ENCODE data around the gene ATF5. TPM values are rescaled to one million over a fixed set of nuclear protein-coding genes. Genes with fewer than 3 reads are reported as not detected.
A peak's percentile ranks its signal among the peaks of the same experiment; 100 is the strongest.

ATF5 gene
- 30.9 and 34.7 TPM in 2 replicates for total RNA-seq (2013; cell fraction: nucleolus; rRNA removed)
- total RNA-seq (2014; rRNA removed), result 24.8 and 29.0 TPM in 2 replicates
- 16.7 and 17.6 TPM in 2 replicates for total RNA-seq (2014; rRNA removed; fragmentation: Illumina TruSeq; extraction: Trizol)
- 82.1 and 83.1 TPM in 2 replicates for total RNA-seq (2021)
- polyA plus RNA-seq (2011; ENCODE audit: low read depth), result 74.7 TPM
- polyA plus RNA-seq (2011; rRNA removed), result 122 and 133 TPM in 2 replicates
- 117 and 157 TPM in 2 replicates for polyA plus RNA-seq (2011; cell fraction: cytosol; rRNA removed)
- 263 and 301 TPM in 2 replicates for polyA plus RNA-seq (2011; cell fraction: nucleus; rRNA removed)
- polyA plus RNA-seq (2012), result 136 and 179 TPM in 2 replicates
- polyA plus RNA-seq (2014; fragmentation: Illumina TruSeq; extraction: Trizol), result 38.1 and 41.1 TPM in 2 replicates
- polyA plus RNA-seq (2014; fragmentation: Nextera tagmentation; extraction: Ambion mirVana), result 10 to 100 TPM in 1 of 2 experiments, 1 to 10 TPM in 1; 9.1 to 10.1 TPM
- 55.2 and 63.1 TPM in 2 replicates for polyA plus RNA-seq (2014; rRNA removed)
- polyA plus RNA-seq (2016; fragmentation: Nextera tagmentation; extraction: Ambion mirVana), result 10 to 100 TPM; 16.3 to 19.0 TPM
- polyA minus RNA-seq (2011; rRNA and poly(A)+ RNA removed), result 24.1 and 57.3 TPM in 2 replicates
- polyA minus RNA-seq (2011; cell fraction: cytosol; rRNA and poly(A)+ RNA removed), result 65.8 and 83.5 TPM in 2 replicates
- 15.8 and 26.1 TPM in 2 replicates for polyA minus RNA-seq (2011; cell fraction: nucleus; rRNA and poly(A)+ RNA removed)
- percentile 99 among the genes with signal in this experiment for Bru-seq, nascent RNA
- percentile 99 among the genes with signal in this experiment for BruChase-seq, experiment 1, labeled RNA remaining after a 6-hour chase
- BruChase-seq, experiment 2, labeled RNA remaining after a 2-hour chase, result percentile 99 among the genes with signal in this experiment
- long read RNA-seq, experiment 1, partial matches to known transcripts, result 1 of 3 reads
- long read RNA-seq, experiment 1, other reads (novel, unspliced or antisense), result 2 of 3 reads
- long read RNA-seq, experiment 2, partial matches to known transcripts, result 0 of 9 reads
- long read RNA-seq, experiment 2, other reads (novel, unspliced or antisense), result 9 of 9 reads

GRCh38 chr19:49929121-49929610, at the start of gene ATF5, which contains the start of gene NUP62:
Gene ATF5, plus strand, starts transcription at chr19:49929205. Its CDS starts 1,646 bp downstream, at chr19:49930851.
Gene NUP62, minus strand, starts transcription at chr19:49929504. Its CDS starts 19,697 bp downstream, at chr19:49909807.
- Histone ChIP-seq H3K4me1 (ENCODE audit: control insufficient read depth, insufficient read depth, low read length) (peaks cover 20% of the 10 kb centered on the region), H3K27me3 (replicated peaks in 1 of 2; ENCODE audit: control insufficient read depth in 2 of 2, insufficient read depth in 2 of 2, low read length in 1 of 2) (no peaks in the 10 kb centered on the region), H3K36me3 (ENCODE audit: control insufficient read depth in 2 of 2, insufficient read depth in 2 of 2, low read length in 1 of 2) (peaks cover 9 to 25% of the 10 kb centered on the region in 2 experiments; a peak in 3 of 4 replicates), H3K79me2 (ENCODE audit: control insufficient read depth, insufficient read depth, low read length) (peaks cover 74% of the 10 kb centered on the region), H3K27ac (ENCODE audit: control insufficient read depth, insufficient read depth) (peak within 1 kb of the TSS; percentile 94), H3K4me2 (ENCODE audit: control insufficient read depth, insufficient read depth) (peak within 1 kb of the TSS; percentile 97), H4K20me1 (ENCODE audit: control insufficient read depth, insufficient read depth) (no peaks in the 10 kb centered on the region), H2AFZ (ENCODE audit: control insufficient read depth, low read depth, low read length) (peak within 1 kb of the TSS; percentile 82), H3K4me3 (peak within 1 kb of the TSS; percentile 92), H3K9me3 (replicated peaks; ENCODE audit: control insufficient read depth, insufficient read depth, low read length) (no peaks in the 10 kb centered on the region), H3K9ac (ENCODE audit: control insufficient read depth, insufficient read depth, low read length) (peak within 1 kb of the TSS; percentile 95)
- BruUV-seq (replicated peaks), result TSS peak; percentile 76
- in situ Hi-C loops (cut with MboI) (no loop called here), intact Hi-C loops (cut with micrococcal nuclease; ENCODE audit: unreplicated experiment) (loop anchor here (2.0 to 5.0 kb wide), 2 partner anchors 32 to 52 kb away; partner anchors contain the start of genes AKT1S1, IL4I1 and TBC1D17)
- FAIRE-seq, result peak; percentile 41
- SMC1A ChIA-PET (ENCODE audit: uncharacterized antibody, unreplicated experiment), result interaction anchor here (0.8 to 4.8 kb wide), 15 partner anchors 9 to 116 kb away, joined by 3 to 78 read pairs (median 5); partner anchors contain the start of genes AKT1S1, FUZ, IL4I1 and TBC1D17
- CTCF ChIA-PET, result interaction anchor here (0.8 to 3.3 kb wide), 12 partner anchors 11 to 211 kb away, joined by 3 to 33 read pairs (median 4); partner anchors contain the start of genes AKT1S1, PNKP and TBC1D17
- DNase-seq (ENCODE audit: low read depth, low spot score), result peak; percentile 46
- 2% methylated on average over 48 of the region's 48 CpGs for WGBS (ENCODE audit: insufficient coverage, insufficient replicate concordance, low lambda C conversion rate, missing lambda C conversion rate)
- ATAC-seq, result peak; percentile 64
- RAD21 ChIA-PET (ENCODE audit: unreplicated experiment), result interaction anchor here (1.0 to 5.0 kb wide), 13 partner anchors 12 to 82 kb away, joined by 3 to 66 read pairs (median 5); partner anchors contain the start of genes AKT1S1, IL4I1, PNKP and TBC1D17
- POLR2A ChIA-PET, result interaction anchor here (0.6 to 5.8 kb wide), 21 partner anchors 10 to 288 kb away, joined by 3 to 113 read pairs (median 7); partner anchors contain the start of genes AKT1S1, IL4I1, PTOV1 and RRAS
- TF ChIP-seq IKZF2 (IDR thresholded peaks at IDR 0.05) (peak in 1 of 2 experiments; percentile 63; a peak in 2 of 4 replicates), POLR2AphosphoS2 (IDR thresholded peaks at IDR 0.05; ENCODE audit: low read depth, low read length) (peak; percentile 80; the same call in 1 of the 2 replicates), CHD1 (IDR thresholded peaks at IDR 0.05; ENCODE audit: low read depth, low read length) (no peak; the same call in 1 of the 2 replicates), IKZF1 (conservative IDR thresholded peaks at IDR 0.05) (peak; percentile 95), ZNF207 (IDR thresholded peaks at IDR 0.05; ENCODE audit: borderline replicate concordance) (peak; percentile 94), KDM1A (IDR thresholded peaks at IDR 0.05; ENCODE audit: borderline replicate concordance) (no peak), CUX1 (IDR thresholded peaks at IDR 0.05; ENCODE audit: insufficient replicate concordance, low read depth, low read length) (no peak), SRF (IDR thresholded peaks at IDR 0.05; ENCODE audit: low read depth in 2 of 2, low read length in 2 of 2) (no peak), MTA3 (IDR thresholded peaks at IDR 0.05; ENCODE audit: borderline replicate concordance, low read length) (peak; percentile 23; the same call in 1 of the 2 replicates), NBN (IDR thresholded peaks at IDR 0.05) (peak; percentile 87), BHLHE40 (IDR thresholded peaks at IDR 0.05; ENCODE audit: borderline replicate concordance in 1 of 2, low read depth in 2 of 2, low read length in 1 of 2) (peak in 1 of 2 experiments; percentile 43; a peak in 1 of 4 replicates), PAX8 (IDR thresholded peaks at IDR 0.05) (no peak)
